ENCODE results near the gene NREP.

NREP gene

GRCh38 chr5:111707630-111708164 lies 49.3 kb downstream of the NREP start:
- no peak overlapping the region for H3K27ac ChIP-seq
- DNase-seq (ENCODE audit: low spot score): no peak
- TF ChIP-seq CTCF (IDR thresholded peaks at IDR 0.05): no peak
- H3K4me3 ChIP-seq: no peak overlapping the region

- no peak for TF ChIP-seq CTCF (IDR thresholded peaks at IDR 0.05)
- no peak for DNase-seq (ENCODE audit: low spot score)
- H3K4me3 ChIP-seq: no peak overlapping the region
- H3K27ac ChIP-seq: no peak overlapping the region
Measured at GRCh38 chr5:111706345-111706744, 50.6 kb downstream of the NREP start.

- Histone ChIP-seq H3K4me3 (no peak overlapping the region), H3K27ac (no peak overlapping the region)
- no peak for DNase-seq (ENCODE audit: low spot score)
- TF ChIP-seq CTCF (IDR thresholded peaks at IDR 0.05): no peak
Measured at GRCh38 chr5:111704452-111705085, 52.4 kb downstream of the NREP start.

GRCh38 chr5:111703662-111704061 lies 53.3 kb downstream of the NREP start:
- no peak for TF ChIP-seq CTCF (IDR thresholded peaks at IDR 0.05)
- Histone ChIP-seq H3K27ac (no peak overlapping the region), H3K4me3 (no peak overlapping the region)
- DNase-seq (ENCODE audit: low spot score): no peak

GRCh38 chr5:111699976-111700375 lies 57.0 kb downstream of the NREP start:
- DNase-seq (ENCODE audit: low spot score): no peak
- Histone ChIP-seq H3K4me3 (no peak overlapping the region), H3K27ac (no peak overlapping the region)
- TF ChIP-seq CTCF (IDR thresholded peaks at IDR 0.05): no peak

GRCh38 chr5:111699324-111699723 lies 57.7 kb downstream of the NREP start:
- Histone ChIP-seq H3K27ac (no peak overlapping the region), H3K4me3 (no peak overlapping the region)
- TF ChIP-seq CTCF (IDR thresholded peaks at IDR 0.05): no peak
- no peak for DNase-seq (ENCODE audit: low spot score)
